SKM-1 (cell line): ENCODE data around the gene NR1I3.
"Not testable (repeated sequence)": the region's sequence is repeated elsewhere in the genome, so short reads cannot be mapped to it uniquely, and the experiment has no call there.

Source experiments
- DNase-seq: peaks from one replicate; lab custom pipeline; 2025; ENCODE audit not compliant: unreplicated experiment; lab: John Stamatoyannopoulos, UW

Gene NR1I3, protein sequence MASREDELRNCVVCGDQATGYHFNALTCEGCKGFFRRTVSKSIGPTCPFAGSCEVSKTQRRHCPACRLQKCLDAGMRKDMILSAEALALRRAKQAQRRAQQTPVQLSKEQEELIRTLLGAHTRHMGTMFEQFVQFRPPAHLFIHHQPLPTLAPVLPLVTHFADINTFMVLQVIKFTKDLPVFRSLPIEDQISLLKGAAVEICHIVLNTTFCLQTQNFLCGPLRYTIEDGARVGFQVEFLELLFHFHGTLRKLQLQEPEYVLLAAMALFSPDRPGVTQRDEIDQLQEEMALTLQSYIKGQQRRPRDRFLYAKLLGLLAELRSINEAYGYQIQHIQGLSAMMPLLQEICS

DNA sequence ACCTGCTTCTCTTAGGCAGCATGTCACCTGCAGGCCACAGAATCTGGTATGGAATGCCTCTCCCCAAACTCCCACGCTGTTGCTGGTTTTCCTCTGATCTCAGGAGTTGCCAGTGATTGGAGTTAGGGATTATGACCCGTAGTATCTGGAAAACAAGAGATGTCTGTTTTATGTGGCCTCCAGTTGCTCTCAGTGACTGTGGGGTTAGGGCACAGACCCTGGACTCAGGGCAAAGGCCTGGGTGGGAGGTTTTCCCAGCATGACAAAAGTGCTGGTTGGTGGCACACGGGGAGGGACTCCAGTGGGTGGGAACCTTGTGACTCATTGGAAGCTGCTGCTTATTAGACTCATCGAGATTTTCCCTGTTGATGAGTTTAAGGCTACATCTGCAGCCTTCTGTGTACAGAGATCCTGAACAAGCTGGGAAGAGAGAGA lies at the start of gene NR1I3:
NR1I3 (minus strand) TSS at position 165 of the 435 bp plus-strand sequence. CDS start 1,638 bp downstream, outside the sequence.
- no peak for DNase-seq

DNA sequence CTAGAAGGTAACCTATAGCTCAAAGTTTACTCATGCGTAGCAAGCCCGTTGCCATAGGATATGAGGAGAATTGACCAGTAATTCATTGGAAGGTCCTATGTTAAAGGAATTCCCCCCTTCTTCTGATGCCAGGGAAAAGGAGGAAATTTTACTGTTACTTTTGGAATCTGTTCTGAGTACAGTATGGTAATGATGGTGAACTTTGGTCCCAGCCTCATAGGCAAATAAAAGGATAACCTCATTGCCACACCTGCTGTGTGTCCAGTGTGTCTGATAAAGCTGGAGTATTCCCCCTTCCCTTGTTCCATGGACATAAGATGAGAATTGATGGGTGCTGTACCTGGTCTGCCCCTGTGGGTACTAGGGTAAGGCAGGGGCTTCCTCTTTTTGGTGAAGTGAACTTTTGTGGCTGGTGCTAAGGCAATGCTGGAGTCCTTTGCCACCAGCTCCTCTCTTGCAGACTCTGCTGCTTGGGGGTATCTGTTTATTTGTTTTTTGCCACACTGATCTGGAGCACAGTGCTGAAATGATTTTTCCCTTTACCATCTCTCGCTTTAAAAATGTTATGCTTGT lies 49.6 kb upstream of the NR1I3 start:
- no peak for DNase-seq

DNA sequence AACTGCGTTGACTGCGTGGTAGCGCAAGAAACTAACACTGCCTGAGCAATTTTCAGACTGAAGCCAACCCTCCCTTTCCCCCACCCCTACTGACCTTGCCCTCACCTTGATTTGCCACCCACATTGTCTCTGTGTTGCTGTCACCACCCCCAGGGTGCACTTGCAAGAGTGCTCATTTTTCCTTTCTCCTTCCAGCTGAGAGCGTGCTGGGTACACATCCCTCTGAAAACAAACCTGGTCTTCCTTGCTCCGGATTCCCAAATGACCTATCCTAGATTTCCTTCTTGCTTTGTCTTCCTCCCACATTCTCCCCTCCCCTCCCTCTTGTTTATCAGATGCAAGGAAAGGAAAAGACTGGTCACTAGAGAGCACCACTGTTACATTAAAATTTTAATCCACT lies 47.5 kb upstream of the NR1I3 start:
- no peak for DNase-seq

DNA sequence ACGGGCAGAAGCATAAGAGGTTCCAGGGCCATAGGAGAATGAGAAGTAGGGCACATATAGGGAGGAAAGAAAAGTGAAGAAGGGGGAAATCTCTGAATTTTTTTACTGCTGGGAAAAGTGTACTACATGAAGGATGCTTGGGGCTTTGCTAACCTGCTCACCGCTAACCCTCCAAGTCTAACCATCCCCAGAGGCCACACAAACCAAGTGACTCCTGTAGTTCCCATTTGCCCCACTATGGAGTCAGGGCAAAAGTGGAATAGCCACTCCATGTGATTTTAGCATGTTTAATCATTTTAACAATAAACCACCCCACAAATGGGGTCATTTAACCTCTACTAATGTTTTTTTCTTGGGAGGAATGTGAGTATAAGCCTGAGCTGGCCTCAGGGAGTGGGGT lies 47.1 kb upstream of the NR1I3 start:
- DNase-seq = no peak

DNA sequence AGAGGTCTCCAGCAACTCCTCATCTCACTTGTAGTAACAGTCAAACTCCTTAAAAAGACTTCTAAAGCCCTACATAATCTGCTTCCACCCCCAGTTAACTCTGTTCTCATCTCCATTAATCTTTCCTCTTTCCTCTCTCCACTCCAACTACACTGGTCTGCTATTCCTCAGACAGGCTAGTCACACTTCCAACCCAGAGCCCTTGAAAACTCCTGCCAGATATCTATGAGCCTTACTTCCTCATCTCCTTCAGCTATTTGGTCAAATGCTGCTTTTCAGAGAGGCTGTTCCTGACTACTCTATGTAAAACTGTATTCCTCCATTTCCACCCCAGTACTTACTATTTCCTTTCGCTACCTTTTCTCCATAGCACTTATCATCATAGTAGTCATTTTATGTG lies 45.0 kb upstream of the NR1I3 start:
- no peak for DNase-seq

DNA sequence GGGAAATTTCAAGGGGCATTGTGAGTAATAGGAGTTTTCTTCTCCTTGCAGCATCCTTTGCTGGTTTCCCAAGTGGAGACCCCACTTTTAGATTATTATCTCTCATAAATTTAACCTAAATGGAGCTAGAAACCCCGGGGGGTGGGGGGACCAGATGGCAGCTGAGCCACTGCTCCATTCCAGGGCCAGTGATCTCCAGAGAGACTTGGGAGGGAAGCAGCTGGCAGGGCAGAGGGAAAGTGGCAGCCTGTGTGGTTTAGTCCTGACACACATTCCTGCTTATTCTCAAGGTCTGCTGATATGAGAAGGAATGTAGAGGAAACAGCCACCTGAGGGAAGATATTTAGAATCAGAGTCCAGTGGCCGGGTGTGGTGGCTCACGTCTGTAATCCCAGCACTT lies 36.9 kb upstream of the NR1I3 start:
- no peak for DNase-seq

DNA sequence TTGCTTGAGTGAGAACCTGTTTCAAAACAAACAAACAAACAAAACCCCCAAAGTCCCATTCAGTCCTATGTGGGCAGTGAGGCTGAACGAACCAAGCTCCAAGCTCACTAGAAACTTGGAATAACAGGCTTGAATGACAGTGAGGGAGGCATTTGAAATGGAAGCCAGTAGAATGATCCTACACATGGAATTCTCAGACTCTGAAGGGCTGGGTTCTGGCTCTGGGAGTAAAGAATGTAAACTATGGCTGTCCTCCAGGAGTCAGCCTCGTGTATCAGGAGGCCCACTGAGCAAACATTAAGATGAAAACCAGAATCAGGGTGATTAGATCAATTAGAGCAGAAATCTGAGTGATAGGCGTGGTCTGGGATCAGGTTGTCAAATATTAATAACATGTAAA lies 35.4 kb upstream of the NR1I3 start:
- DNase-seq = no peak

DNA sequence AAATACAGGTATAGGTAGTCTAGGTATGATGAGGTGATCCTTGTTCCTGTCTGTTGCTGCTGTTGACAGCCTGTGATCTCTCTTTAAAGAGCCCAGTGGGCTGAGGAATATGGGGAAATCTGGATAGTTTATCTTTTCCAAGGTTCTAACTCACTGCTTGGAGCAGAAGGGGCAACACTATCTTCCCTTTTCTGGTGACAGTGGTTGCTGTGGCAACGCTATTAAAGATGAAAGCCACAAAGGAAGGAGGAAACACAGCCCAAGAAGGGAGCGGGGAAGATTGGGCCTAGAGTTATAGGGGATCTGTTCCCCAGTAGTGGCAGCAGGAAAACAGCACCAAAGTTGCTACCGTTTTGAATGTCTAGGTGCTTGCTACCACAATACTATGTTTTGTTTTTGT lies 29.3 kb upstream of the NR1I3 start:
- DNase-seq = peak; percentile 86

DNA sequence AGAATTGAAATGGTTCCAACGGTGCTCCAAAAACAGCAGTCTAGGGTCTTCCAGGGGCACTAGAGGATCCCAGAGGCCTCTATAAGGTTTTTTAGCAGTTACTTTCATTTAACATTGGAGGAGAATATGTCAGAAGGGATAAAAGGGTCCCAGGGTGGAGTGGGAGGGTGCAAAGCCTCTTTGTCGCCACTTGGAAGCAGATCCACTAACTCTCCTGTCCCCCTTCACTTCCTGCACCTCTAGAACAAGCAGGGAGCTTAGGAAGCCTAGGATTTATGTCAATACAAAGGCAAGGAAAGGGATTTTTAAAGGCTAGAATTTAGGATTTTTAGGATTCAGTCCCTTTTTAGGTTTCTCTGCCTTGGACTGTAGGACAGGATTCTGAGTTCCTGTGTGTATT lies 28.8 kb upstream of the NR1I3 start:
- DNase-seq = no peak

DNA sequence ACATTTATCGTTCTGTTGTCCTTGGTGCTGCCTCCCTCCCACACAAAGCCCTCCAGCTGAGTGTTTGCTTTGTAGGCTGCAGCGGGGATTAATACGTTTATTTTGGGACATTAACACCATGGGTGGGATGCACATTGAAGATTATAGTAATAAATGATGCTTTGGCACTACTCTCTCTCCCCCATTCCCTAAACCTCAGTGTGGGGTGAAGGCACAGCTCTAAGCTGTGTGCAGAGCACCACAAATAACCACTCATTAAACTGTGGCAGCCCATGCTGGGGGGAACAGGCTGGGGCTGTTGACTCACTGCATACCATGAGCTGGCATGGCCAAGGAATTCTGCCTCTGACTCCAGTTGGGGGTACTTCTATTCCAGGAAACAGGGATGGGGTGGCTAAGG lies 28.2 kb upstream of the NR1I3 start:
- no peak for DNase-seq

DNA sequence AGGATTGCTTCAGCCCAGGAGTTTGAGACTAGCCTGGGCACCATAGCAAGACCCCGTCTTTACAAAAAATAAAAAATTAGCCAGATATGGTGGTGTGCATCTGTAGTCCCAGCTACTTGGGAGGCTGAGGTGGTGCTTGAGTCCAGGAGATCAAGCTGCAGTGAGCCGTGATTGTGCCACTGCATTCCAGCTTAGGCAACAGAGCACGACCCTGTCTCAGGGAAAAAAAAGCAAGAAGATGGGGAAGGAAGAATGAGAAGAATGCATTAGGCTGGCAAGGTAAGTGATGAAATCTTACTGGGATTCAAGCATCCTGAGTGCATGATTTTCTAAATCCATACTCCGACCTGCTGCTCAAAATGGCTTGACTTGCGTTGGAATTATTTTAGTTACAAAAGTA lies 27.3 kb upstream of the NR1I3 start:
- no peak for DNase-seq

DNA sequence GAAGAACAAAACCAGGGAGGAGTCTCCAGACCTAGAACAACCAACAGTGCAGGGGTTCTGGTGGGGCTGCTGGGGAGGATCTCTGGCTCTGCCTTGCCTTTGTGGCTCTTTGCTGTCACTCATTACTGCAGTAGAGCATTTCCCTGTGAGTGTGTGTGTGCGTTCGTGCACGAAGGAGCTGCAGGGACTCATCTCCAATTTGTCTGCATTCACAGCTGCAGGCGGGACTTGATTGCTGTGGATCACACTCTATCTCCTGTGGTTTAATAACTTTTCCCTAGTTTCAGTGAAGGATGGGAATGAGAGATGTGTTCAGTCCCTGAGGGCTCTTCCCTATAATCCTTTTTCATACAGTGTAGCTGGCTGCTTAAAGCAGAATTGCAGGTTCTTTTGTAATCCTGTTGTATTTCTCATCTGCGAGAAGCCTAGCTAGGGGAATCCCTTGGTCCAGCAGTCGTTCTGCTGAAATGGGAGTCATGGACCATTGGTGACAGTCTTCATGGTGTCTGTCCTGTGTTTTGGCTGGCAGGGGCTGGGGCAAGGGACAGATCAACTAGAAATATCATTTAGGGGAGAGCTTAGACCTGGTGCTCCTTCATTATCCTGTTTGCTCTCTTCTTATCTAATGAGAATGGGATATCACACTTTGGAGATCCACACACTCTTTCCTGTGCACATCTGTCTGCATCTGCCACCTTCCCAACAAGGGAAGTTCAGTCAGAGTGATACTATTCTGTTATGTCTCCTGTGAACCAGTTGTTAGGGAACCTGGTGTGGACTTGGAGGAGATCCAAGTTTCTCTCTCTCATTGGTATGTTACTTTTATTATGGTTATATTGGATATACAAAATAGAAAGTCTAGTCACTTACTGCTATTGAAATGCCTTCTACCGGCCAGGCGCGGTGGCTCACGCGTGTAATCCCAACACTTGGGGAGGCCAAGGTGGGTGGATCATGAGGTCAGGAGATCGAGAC lies 23.5 kb upstream of the NR1I3 start:
- no peak for DNase-seq

DNA sequence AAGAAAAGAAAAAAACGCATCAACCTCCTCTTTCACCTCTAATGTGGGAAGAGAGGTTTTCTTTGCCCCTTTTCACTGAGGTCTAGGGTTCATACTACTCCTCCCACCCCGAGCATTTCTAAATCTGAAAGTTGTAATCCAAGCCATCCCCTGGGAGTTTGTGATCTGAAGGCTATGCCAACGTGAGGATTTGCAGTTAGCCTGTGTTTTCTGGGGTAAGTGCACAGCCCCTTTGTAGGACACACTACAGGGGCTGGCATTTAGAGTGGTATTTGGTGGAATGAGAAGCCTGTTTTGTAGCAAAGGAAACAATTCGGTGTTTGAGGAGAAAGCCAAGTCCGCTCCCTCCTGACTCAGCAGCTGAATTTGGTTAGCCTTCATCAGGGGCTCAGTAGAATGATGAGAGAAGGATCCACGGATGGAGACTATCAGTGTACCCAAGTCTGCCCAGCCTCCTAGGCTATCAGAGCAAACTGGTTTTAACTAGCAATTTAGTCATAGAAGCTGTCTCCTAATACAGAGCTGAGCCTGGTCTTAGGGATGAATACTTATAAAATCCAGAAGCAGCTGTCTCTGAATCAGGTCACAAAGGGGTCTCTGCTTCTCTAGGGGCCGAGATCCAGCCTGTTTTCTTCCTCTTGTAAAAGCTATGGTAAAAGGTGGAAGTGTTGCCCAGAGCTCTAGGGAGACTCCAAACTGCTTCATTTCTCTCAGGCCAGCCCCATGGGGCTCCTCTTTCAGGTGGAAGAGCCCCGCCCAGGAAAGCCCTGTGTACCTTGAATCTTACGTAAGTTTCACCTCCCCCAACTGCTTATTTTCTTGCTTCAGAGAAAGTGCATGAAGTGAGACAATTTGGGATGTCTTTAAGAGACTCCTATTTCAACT lies 22.6 kb upstream of the NR1I3 start:
- DNase-seq = no peak

DNA sequence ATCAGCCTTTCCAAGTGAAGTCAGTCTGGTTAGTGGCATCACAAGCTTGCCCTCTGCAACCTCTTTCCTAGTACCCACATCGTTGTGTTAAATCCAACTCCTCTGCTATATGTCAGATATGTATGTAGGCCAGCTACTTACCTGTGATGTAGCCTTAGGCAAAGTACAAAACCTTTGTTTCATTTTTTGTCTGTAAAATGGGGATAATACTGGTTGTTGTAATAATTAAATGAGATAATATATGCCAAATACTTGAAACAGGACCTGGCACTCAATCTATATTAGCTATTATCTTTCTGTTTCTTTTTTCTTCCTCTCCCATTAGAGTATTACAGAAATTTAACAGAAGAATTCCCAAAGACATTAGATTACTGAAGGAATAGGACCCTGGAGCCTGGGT lies 21.8 kb upstream of the NR1I3 start:
- DNase-seq = no peak

DNA sequence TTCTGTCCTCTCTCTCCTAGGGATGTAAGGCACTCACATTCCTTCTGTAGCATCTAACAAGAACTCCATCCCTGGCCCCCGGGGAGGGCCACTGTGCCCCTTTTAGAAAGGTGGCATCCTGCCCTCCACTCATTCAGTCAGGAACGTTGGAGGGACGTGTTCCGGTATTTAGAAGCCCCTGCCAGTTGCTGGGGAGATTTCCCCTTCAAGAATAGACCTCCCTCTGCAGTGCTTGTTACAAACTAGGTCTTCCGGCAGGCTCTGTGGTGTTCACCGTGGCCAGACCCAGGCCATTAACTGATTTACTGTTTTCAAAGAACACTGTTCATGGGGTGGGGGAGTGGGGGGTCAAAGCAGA lies 21.3 kb upstream of the NR1I3 start:
- no peak for DNase-seq

DNA sequence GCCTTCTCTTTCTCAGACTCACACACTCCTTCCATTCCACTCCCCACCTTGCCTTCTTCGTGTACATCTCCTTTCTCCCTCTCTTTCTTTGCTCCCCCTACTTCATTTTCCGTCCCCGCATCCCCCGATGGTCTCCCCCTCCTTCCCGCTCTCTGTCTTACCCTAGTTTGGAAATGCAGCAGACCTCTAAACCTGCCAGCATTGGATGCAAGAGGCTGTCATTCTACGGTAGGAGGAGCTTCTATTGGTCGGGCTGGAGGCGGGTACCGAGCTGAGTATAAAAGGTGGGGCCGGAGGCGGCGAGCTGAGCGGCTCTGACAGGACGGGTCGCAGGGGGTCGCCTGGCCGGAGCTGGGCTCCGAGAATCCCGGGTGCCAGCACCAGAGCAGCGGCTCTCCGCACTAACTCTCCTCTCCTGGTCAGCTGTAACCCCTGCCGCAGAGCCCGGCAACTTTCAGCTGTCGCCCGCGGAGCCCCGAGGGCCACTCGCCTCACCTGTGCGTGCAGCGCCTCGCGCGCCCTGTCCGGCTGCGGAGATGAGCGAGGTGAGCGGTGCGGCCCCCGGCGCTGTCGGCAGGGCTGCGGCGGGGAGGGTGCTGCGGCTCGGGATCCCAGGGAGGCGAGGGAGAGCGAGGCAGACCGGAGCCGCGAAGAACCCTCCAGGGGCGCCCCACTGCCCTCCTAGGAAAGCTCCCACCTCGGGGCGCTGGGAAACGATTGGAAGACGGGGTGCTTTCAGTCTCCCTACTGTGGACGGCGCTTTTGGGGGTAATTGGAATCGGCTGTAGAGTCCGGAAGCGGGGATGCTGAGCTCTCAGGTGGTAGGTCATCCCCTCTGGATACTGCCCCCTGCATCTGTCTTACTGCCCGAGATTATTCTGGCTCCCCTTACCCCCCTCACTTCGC lies 20.7 kb upstream of the NR1I3 start, which contains the start of gene PCP4L1:
PCP4L1 (plus strand) TSS at position 307 of the 906 bp plus-strand sequence; CDS start at position 537, 230 bp downstream.
- no peak for DNase-seq

DNA sequence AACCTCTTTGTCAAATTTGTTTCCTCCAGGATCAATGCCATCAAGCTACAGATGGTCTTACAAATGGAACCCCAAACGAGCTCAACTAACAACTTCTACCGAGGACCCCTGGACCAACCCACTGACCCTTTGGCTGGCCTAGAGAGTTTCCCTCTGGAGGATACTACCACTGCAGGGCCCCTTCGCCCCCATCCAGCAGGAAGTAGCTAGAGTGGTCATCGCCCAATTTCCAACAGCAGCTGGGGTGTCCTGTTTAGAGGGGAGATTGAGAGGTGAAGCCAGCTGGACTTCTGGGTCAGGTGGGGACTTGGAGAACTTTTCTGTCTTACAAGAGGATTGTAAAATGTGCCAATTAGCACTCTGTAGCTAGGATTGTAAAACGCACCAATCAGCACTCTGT lies 19.1 kb upstream of the NR1I3 start:
- not testable (repeated sequence) for DNase-seq

DNA sequence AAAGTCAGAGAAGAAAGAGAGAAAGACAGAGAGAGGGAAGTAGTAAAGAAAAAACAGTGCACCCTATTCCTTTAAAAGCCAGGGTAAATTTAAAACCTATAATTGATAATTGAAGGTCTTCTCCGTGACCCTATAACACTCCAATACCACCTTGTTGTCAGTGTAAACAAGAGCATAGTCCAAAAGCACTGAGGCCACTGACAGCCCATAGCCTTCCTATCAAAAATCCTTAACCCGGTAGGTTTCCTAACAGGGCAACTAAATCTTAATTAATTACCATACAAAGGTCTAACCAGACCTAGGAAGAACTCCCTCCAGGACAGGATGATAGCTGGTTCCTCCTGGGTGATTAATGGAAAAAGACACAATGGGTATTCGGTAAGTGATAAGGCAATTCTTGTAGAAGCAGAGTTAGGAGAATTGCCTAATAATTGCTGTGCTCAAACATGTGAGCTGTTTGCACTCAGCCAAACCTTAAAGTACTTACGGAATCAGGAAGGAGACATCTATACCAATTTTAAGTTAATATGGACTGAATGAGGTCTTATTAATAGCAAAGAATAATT lies 18.0 kb upstream of the NR1I3 start:
- not testable (repeated sequence) for DNase-seq

DNA sequence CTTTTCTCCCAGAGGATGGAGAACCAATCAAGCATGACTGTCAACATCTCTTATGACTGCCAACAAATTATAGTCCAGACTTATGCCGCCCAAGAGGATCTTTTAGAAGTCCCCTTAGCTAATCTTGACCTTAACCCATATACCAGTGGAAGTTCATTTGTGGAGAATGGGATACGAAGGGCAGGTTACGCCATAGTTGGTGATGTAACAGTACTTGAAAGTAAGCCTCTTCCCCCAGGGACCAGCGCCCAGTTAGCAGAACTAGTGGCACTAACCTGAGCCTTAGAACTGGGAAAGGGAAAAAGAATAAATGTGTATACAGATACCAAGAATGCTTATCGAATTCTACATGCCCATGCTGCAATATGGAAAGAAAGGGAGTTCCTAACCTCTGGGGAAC lies 17.3 kb upstream of the NR1I3 start:
- not testable (repeated sequence) for DNase-seq
